NCI-H1694 (cell line): ENCODE measurements around the gene RBMY1E.
"Not testable (repeated sequence)": the region's sequence is repeated elsewhere in the genome, so short reads cannot be mapped to it uniquely, and the experiment has no call there.

Source experiments
- DNase-seq: peaks from one replicate; lab custom pipeline; 2025; lab: John Stamatoyannopoulos, UW

Gene RBMY1E

GRCh38 chrY:21917932-21918331, at the start of gene RBMY1E:
Gene RBMY1E (minus strand): TSS chrY:21918032. CDS start chrY:21916054, 1,978 bp downstream.
- not testable (repeated sequence) for DNase-seq

- not testable (repeated sequence) for DNase-seq
These were observed 23.4 kb downstream of the RBMY1E start, which contains the start of gene RBMY1D for GRCh38 chrY:21894426-21894825. Gene RBMY1D (minus strand): TSS chrY:21894526. CDS start chrY:21892513, 2,013 bp downstream.

- DNase-seq, result not testable (repeated sequence)
These were observed 48.3 kb downstream of the RBMY1E start for GRCh38 chrY:21869407-21870076.
